HCT116 (cell line): ENCODE results near the gene CNPY1. TPM values are rescaled to one million over a fixed set of nuclear protein-coding genes. Genes with fewer than 3 reads are reported as not detected.

Experiments used
- ATAC-seq: fragments of 200-7000 bp; cut with Tn5 transposase; 2 replicates; pipeline ENCODE4 v1.9.1; 2020; ENCODE audit warnings: mild to moderate bottlenecking, moderate library complexity
- BruUV-seq: library from RNA; stranded (reverse); fragments of 400-500 nt; replicated peaks from 2 replicates; lab custom pipeline; 2021; lab: Mats Ljungman, UMichigan
- CTCF ChIA-PET: fragments of 300-600 bp; sonication (Branson Sonifier 250); formaldehyde crosslinking; loops from one replicate; lab custom pipeline; 2021; ENCODE audit warnings: antibody characterized with exemption; lab: Charles Lee
- POLR2A ChIA-PET: fragments of 300-600, 350-600 bp; sonication (Branson Sonifier 250); formaldehyde crosslinking; loops from one replicate; lab custom pipeline; 2021; ENCODE audit warnings: antibody characterized with exemption; lab: Charles Lee
- RAD21 ChIA-PET, 2 experiments: fragments of 300-600 bp; sonication (Branson Sonifier 250); formaldehyde crosslinking; loops; one replicate each; lab custom pipeline; 2023; ENCODE audit warnings: low total read pairs in 2 of 2; ENCODE audit not compliant: uncharacterized antibody in 2 of 2, unreplicated experiment in 2 of 2, low non-redundant PET in 1 of 2; lab: Charles Lee
- DNase-seq: peaks from one replicate; pipeline ENCODE4 v3.0.0-alpha.2; 2010; ENCODE audit warnings: low read depth, low spot score
- H2AFZ ChIP-seq: fragments of 200-600 bp; shearing (Covaris generic), sonication (generic); 2 replicates; pipeline ENCODE4 v1.6.1; 2017; ENCODE audit warnings: low read depth, mixed run types, mixed read lengths, antibody characterized with exemption, low read length; ENCODE audit not compliant: poor library complexity, severe bottlenecking
- H3K27ac ChIP-seq: 2 replicates; pipeline ENCODE4 v1.5.1; 2012; ENCODE audit warnings: low read depth, low read length
- H3K27me3 ChIP-seq: fragments of 200-600 bp; sonication (generic); 2 replicates; pipeline ENCODE4 v1.6.1; 2016; ENCODE audit warnings: mixed run types, low read length, mixed read lengths; ENCODE audit not compliant: insufficient read depth
- H3K36me3 ChIP-seq, 2 experiments: fragments of 200-500 bp in 1 of 2; fragments of 200-600 bp in 1 of 2; sonication (Bioruptor generic) in 1 of 2; sonication (generic) in 1 of 2; 2 replicates each; pipeline versions ENCODE4 v1.5.1 to v1.6.1; 2014 to 2016; ENCODE audit warnings: low read length in 2 of 2, inconsistent platforms in 1 of 2, mixed read lengths in 1 of 2, mixed run types in 1 of 2; ENCODE audit not compliant: insufficient read depth in 2 of 2, control insufficient read depth in 1 of 2
- H3K4me1 ChIP-seq, 2 experiments: fragments of 200-600 bp in 1 of 2; sonication (generic) in 1 of 2; 2 replicates each; pipeline versions ENCODE4 v1.5.1 to v1.6.1; 2012 to 2017; ENCODE audit warnings: low read length in 2 of 2, inconsistent platforms in 1 of 2, mild to moderate bottlenecking in 1 of 2, mixed read lengths in 1 of 2, mixed run types in 1 of 2, moderate library complexity in 1 of 2; ENCODE audit not compliant: insufficient read depth in 2 of 2, control insufficient read depth in 1 of 2
- H3K4me2 ChIP-seq: fragments of 200-600 bp; sonication (generic); 2 replicates; pipeline ENCODE4 v1.6.1; 2017; ENCODE audit warnings: mixed run types, low read length, mixed read lengths
- H3K4me3 ChIP-seq, 2 experiments: fragments of 200-600 bp in 1 of 2; sonication (generic) in 1 of 2; replicated peaks in 1 of 2; 2 replicates each; pipeline ENCODE4 v1.5.1; 2011 to 2016; ENCODE audit warnings: low read length in 2 of 2, control low read depth in 1 of 2, low read depth in 1 of 2, mild to moderate bottlenecking in 1 of 2, mixed read lengths in 1 of 2, mixed run types in 1 of 2
- H3K79me2 ChIP-seq: fragments of 200-600 bp; sonication (generic); 2 replicates; pipeline ENCODE4 v1.6.1; 2017; ENCODE audit warnings: mild to moderate bottlenecking, mixed run types, low read length, moderate library complexity, mixed read lengths; ENCODE audit not compliant: insufficient read depth
- H3K9ac ChIP-seq: fragments of 200-600 bp; sonication (generic); 2 replicates; pipeline ENCODE4 v1.6.1; 2016; ENCODE audit warnings: low read length, mixed read lengths
- H3K9me2 ChIP-seq: fragments of 200-600 bp; sonication (generic), shearing (Covaris generic); 2 replicates; pipeline ENCODE4 v1.6.1; 2017; ENCODE audit warnings: mixed run types, mild to moderate bottlenecking, moderate library complexity; ENCODE audit not compliant: insufficient read depth
- H3K9me3 ChIP-seq, 2 experiments: fragments of 200-500 bp in 1 of 2; fragments of 200-600 bp in 1 of 2; sonication (Bioruptor generic) in 1 of 2; sonication (generic) in 1 of 2; 2 replicates each; pipeline ENCODE4 v1.6.1; 2014 to 2017; ENCODE audit warnings: low read length in 2 of 2, mixed read lengths in 2 of 2, inconsistent platforms in 1 of 2, low read depth in 1 of 2, mild to moderate bottlenecking in 1 of 2, mixed run types in 1 of 2, moderate library complexity in 1 of 2; ENCODE audit not compliant: control insufficient read depth in 1 of 2, insufficient read depth in 1 of 2
- H4K20me1 ChIP-seq: fragments of 200-600 bp; sonication (generic), shearing (Covaris generic); 2 replicates; pipeline ENCODE4 v1.6.1; 2017; ENCODE audit warnings: mixed run types, mild to moderate bottlenecking, moderate library complexity; ENCODE audit not compliant: insufficient read depth
- ELF1 ChIP-seq: IDR thresholded peaks from 2 replicates; pipeline ENCODE4 v1.6.1; 2012; ENCODE audit warnings: low read depth, borderline replicate concordance
- EZH2phosphoT487 ChIP-seq: fragments of 200-600 bp; IDR thresholded peaks from 2 replicates; pipeline ENCODE4 v1.6.1; 2018; ENCODE audit warnings: antibody characterized with exemption, borderline replicate concordance
- MAX ChIP-seq: IDR thresholded peaks from 2 replicates; pipeline ENCODE4 v1.6.1; 2012
- SIN3A ChIP-seq: IDR thresholded peaks from 2 replicates; pipeline ENCODE4 v1.6.1; 2012; ENCODE audit warnings: low read depth
- ZNF274 ChIP-seq: fragments of 200-500 bp; sonication (Bioruptor generic); IDR thresholded peaks from 2 replicates; pipeline ENCODE4 v1.6.1; 2014; ENCODE audit warnings: mild to moderate bottlenecking, low read depth, low read length, inconsistent platforms
- intact Hi-C: fragments of 100-400 bp; cut with micrococcal nuclease; formaldehyde crosslinking; loops from 2 replicates; pipeline ENCODE4 v1.10.0; 2022
- total RNA-seq: library from RNA; stranded (reverse); gene quantifications from one replicate; pipeline ENCODE4 v1.2.1, GENCODE V29; 2021; ENCODE audit not compliant: unreplicated experiment

CNPY1 gene
- total RNA-seq, 1 experiment from 2014 or later: not detected

- H3K27me3 ChIP-seq: peaks cover 5% of the 10 kb centered on the region; the same call in 1 of the 2 replicates
- H3K9me3 ChIP-seq: no peaks in the 10 kb centered on the region
- no peak overlapping the region for H3K27ac ChIP-seq
- no peak overlapping the region for H2AFZ ChIP-seq
- H3K4me3 ChIP-seq: no peak overlapping the region
- no peak overlapping the region for H3K9ac ChIP-seq
- ATAC-seq (peak; percentile 33), DNase-seq (no peak)
- CTCF ChIA-PET: interaction anchor here (1.1 kb wide), 1 partner anchor 9 kb away, joined by 3 read pairs; no protein-coding TSS in a partner anchor
- H3K79me2 ChIP-seq: no peaks in the 10 kb centered on the region
- POLR2A ChIA-PET: no interaction called here
- H3K4me2 ChIP-seq: no peak overlapping the region
- intact Hi-C loops: no loop called here
- no TSS peak for BruUV-seq
- RAD21 ChIA-PET: no interaction called here
- no peaks in the 10 kb centered on the region for H4K20me1 ChIP-seq
- H3K9me2 ChIP-seq: no peaks in the 10 kb centered on the region
- no peaks in the 10 kb centered on the region for H3K36me3 ChIP-seq
- TF ChIP-seq EZH2phosphoT487 (no peak), ZNF274 (no peak), MAX (no peak), SIN3A (no peak)
- peaks cover 0 to 12% of the 10 kb centered on the region in 2 experiments; a peak in 1 of 4 replicates for H3K4me1 ChIP-seq
Observed at GRCh38 chr7:155590215-155591018, 44.1 kb upstream of the CNPY1 start.

GRCh38 chr7:155589001-155589980 is 42.9 kb upstream of the CNPY1 start:
- RAD21 ChIA-PET: no interaction called here
- ATAC-seq: no peak
- H3K9ac ChIP-seq: no peak overlapping the region
- no peaks in the 10 kb centered on the region for H4K20me1 ChIP-seq
- no peak for TF ChIP-seq ELF1
- TF ChIP-seq, all 23 proteins: peak for 0
- Histone ChIP-seq H3K9me2 (no peaks in the 10 kb centered on the region), H3K27me3 (peaks cover 9% of the 10 kb centered on the region; the same call in 1 of the 2 replicates), H3K36me3 (no peaks in the 10 kb centered on the region), H3K4me2 (no peak overlapping the region), H3K4me1 (peaks cover 0 to 12% of the 10 kb centered on the region in 2 experiments; a peak in 1 of 4 replicates), H3K9me3 (no peaks in the 10 kb centered on the region), H3K27ac (no peak overlapping the region), H2AFZ (no peak overlapping the region), H3K79me2 (no peaks in the 10 kb centered on the region), H3K4me3 (no peak overlapping the region)
- no TSS peak for BruUV-seq
- intact Hi-C loops: no loop called here
- no peak for DNase-seq
- ChIA-PET POLR2A (no interaction called here), CTCF (no interaction called here)
